NCI-H345 treated with DMSO at 0.1 percent for 48 hours (cell line): ENCODE measurements around the gene EML3.
"Not testable (repeated sequence)": the region's sequence is repeated elsewhere in the genome, so short reads cannot be mapped to it uniquely, and the experiment has no call there.

ENCODE experiments used
- DNase-seq: peaks from one replicate; lab custom pipeline; 2025; ENCODE audit not compliant: unreplicated experiment; lab: John Stamatoyannopoulos, UW

Gene EML3

DNA sequence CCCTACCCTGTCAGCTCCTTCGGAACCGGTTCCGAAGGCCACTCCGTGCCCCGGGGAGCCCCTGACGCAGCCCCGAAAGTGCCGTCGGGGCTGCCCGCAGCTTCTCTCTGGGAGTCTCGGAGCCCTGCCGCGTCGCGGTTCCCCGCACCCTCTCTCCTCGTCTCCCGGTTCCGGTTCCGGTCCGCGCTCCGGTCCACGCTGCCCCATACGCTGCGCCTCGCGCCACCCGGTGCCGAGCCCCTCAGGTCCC is 11.5 kb downstream of the EML3 start:
- DNase-seq, result no peak

DNA sequence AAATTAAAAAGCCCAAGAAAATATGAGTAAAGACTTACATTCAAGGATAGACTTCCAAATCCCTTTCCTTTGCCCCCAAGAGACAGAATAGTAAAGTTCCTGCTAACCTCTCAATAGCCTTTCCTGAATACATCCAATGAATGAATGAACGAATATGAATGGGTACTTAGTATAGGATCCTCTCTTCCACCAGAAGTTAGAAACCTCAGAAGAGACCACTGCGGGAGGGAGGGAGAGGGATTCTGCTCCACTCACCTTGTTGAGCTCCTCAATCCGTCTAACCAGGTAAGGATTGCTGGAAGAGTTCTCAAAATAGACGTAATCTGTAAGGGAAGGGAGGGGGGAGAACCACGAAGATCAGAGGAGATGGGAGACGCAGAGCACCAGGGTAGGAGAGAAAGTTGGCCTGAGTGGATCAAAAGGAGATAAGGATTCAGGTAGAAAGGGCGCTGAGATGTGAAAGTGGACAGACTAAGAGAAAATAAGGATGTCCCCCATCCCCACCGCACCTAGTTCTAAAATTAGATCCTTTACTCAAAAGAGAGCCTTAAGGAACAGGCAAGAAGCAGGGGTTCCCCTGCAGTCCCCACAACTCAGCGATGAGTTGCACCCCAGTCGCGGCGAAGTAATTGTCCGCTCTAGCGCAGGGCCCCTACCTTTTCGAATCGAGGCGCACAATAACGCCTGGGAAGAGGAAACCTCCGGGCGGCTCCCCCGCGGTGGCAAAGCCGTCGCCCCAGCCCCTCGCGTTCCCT is 12.0 kb downstream of the EML3 start:
- no peak for DNase-seq

DNA sequence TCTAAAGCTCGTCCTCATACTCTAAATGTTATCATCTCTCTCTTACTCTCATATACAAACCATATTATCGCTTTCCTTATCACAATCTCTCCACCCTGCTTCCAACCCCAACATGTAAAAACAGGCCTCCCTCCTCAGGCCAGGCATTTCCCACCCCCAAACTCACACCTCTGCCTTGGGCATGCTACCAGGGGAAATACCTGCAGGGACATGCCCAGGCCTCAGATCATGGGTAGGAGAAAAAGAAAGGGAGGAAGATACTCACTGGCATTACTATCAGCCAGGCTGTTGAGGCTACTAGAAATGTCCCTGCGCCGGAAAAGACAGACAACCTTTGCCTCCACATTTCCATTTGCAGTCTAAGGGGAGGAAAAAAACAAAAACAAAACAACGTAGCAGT is 12.7 kb downstream of the EML3 start:
- DNase-seq, result no peak

DNA sequence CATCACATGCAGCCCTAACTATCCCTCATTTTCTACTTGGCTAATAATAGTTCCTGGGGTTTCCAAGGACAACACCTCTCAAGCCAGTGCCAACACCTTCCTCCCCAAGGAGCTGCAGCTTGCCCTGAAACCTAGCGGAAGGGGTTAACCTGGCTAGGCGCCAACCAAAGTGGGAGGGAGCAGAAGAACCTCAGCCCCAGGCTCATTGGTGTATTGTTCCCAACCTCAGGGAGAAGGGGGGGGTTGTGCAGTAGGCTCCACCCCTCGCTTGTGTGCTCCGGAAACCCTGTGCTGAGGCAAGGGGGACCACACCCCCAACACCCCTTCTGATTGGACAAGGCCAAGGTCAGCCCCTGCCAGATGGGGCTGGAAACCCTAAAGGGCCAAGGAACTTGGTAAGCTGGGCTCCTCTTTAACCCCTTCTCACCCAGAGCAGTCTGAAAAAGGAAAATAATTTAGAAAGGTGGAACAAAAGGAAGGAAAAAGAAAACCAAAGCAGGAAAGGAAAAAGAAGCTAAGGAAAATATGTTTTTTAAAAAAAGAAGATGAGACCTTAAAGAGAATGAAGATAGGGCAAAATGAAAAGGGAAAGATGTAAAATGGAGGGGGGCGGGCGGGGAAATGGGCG is 13.4 kb downstream of the EML3 start:
- DNase-seq, result peak; percentile 60

- no peak for DNase-seq
Measured at GRCh38 chr11:62595124-62595523, 17.5 kb downstream of the EML3 start.

- DNase-seq, result peak; percentile 13
Measured at GRCh38 chr11:62593434-62594044, 19.0 kb downstream of the EML3 start.

DNA sequence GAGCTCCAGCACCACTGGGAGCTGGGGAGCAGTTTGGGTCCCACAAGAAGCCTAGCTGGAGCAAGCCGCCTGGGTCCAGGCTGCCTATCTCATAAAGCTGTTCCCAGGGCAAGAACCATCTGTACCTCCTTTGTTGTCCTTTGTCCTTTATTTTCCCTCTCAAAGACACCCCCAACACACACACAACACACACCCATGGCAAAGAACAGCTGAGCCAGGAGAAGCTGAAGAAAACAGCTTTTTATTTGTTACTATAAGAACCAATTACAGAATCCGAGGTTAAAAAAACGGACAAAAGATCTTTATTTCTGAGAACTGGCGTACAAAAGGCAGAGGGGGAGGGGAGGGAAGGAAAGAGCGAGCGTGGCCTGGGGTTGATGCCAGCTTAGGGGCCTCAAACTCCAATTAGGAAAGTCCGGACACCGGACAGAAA is 19.6 kb downstream of the EML3 start:
- DNase-seq, result no peak

- no peak for DNase-seq
Measured at GRCh38 chr11:62592146-62592815, 20.3 kb downstream of the EML3 start.

DNA sequence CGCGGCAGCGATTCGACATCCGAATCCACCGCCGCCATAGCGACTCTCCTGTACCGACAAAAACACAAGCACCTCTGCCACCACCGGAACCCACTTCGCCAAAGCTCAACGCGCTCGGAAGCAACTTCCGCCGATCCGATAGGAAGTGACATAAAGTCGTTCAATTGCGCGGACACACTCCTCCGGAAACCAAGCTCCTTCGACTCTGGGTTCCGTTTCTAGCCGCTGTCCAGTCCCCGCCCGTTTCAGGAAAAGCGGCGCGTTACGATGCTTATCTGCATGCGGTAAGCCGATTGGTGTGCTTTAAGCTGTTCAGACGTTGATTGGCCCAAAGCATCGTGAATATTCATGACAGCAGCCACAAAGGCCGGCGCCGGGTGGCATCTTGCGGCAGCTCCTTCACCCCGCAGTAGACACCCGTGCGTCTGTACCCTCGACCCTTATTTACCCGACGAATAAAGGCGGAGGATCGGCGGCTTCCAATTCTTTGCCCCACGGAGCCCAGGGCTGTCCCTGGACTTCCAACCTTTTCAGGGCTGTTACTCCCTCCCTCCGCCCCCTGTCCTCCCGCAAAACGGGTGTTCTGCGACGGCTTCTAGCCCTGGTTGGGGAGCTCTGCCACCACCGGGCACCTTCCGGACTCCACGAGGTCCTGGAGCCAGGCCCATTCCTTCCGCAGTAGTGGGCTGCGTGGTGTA is 21.0 kb downstream of the EML3 start, which contains the start of gene TUT1:
Gene TUT1 (minus strand): TSS at position 76 of the 698 bp plus-strand sequence. CDS start 38 bp downstream, at position 38.
- peak; percentile 98 for DNase-seq

DNA sequence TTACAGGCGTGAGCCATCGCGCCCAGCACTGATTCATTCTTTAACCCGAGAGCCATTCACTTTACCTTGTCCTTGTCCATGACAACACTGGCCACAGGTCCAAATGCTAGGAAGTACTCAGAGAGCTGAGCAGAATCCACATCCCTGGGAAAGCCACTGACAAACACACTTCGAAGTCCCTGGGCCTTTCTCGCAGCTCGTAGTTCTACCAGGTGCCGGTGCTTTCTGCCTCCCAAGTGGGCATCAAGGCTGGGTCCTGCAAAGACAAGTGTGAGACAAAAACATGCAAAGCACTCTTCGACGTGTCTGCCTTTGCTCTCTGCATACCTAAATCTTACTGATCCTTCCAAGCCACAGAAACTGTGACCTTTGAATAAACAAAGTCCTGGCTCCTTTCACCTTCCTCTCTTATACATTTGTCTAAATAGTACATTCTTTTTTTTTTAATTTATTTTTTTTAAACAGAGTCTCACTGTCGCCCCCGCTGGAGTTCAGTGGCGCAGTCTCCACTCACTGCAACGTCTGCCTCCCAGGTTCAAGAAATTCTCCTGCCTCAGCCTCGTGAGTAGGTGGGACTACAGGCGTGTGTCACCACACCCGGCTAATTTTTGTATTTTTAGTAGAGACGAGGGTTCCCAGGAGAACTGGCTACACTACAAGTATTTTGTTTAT is 23.5 kb downstream of the EML3 start:
- no peak for DNase-seq

GRCh38 chr11:62585356-62585755 is 27.2 kb downstream of the EML3 start:
- DNase-seq, result not testable (repeated sequence)

DNA sequence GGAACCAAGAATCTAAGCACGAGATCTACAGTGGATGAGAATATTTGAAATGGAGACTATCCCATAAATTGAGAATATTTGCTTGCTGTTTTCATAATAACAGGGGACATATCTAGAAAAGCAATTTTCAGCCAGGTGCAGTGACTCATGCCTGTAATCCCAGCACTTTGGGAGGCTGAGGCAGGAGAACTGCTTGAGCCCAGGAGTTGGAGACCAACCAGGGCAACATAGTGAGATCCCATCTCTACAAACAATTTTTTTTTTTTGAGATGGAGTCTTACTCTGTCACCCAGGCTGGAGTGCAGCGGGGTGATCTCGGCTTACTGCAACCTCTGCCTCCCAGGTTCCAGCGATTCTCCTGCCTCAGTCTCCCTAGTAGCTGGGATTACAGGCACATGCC is 30.8 kb downstream of the EML3 start:
- DNase-seq, result not testable (repeated sequence)

GRCh38 chr11:62580959-62581715 is 31.4 kb downstream of the EML3 start:
- DNase-seq, result no peak

DNA sequence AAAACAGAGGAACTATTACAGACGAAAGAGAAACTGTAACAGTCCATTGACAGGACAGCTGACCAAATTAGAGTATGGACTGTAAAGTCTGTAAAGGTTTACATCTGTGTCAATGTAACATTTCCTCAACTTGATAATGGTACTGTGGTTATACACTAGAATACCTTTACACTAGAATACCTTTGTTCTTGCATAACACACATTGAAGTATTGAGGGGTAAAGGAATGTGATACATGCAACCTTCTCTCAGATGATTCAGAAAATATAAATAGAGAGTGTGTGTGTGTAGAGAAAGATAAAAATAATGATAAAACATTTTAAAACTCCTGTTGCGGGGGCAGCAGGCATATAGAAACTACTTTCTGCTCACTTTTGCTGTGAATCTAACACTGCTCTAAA is 33.3 kb downstream of the EML3 start:
- DNase-seq, result no peak

GRCh38 chr11:62578541-62578940 is 34.0 kb downstream of the EML3 start:
- DNase-seq, result no peak

- DNase-seq, result no peak
Measured at GRCh38 chr11:62577046-62577714, 35.4 kb downstream of the EML3 start.

GRCh38 chr11:62575837-62576236 is 36.7 kb downstream of the EML3 start:
- DNase-seq, result no peak

- no peak for DNase-seq
Measured at GRCh38 chr11:62575156-62575555, 37.4 kb downstream of the EML3 start.

DNA sequence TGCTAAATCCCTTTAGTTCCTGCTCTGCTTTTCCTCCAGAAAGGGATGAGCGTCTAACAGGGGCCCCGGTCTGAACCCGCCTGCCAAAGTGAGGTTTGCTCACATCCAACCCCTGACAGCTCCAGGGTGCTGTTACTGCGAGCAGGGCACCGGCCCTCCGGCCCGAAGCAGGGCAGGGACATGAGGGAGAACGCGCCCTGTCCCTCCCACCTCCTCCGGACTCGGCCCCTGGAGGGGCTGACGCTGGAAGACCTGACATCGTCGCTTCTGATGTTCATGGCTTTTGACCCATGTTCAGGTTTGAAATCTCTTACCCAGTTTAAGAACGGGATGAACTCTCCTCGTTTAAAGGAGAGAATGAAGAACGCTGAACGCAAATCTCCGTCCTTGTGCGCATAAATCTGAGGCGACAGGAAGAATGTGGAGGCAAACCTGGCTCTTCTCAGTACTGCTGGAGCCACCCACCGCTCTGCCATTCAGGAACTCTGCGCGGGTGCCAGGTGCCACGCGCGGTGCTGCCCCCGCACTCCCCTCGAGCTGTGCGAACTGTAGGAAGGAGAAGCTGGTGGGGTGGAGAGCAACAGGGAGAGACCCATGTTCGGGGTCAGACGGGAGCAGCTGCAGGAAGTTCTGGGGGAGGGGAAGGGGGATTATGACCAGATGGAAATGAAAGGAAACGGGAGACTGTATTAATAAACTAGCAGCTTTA is 38.1 kb downstream of the EML3 start:
- DNase-seq, result no peak
